T47D (cell line): ENCODE measurements around the gene PDE1A.

Experiments
- DNase-seq, 2 experiments: peaks; one replicate each; pipeline versions ENCODE4 v3.0.0 to v3.0.0-alpha.2; 2011 to 2012; ENCODE audit warnings: low read depth in 1 of 2, low spot score in 1 of 2
- JUND ChIP-seq: IDR thresholded peaks from 2 replicates; pipeline ENCODE4 v1.6.1; 2012; ENCODE audit warnings: low read depth
- in situ Hi-C: cut with HindIII; loops from 2 replicates; pipeline ENCODE4 v1.10.0; 2016; ENCODE audit warnings: low sequenced_read_pairs, low pct_unique_long_range_greater_than_20kb

Gene PDE1A

GRCh38 chr2:182426918-182427240, at the start of gene PDE1A:
Gene PDE1A (minus strand): TSS chr2:182427036.
- TF ChIP-seq JUND = no peak
- in situ Hi-C loops = no loop called here
- DNase-seq = no peak

- DNase-seq = no peak
- no peak for TF ChIP-seq JUND
- in situ Hi-C loops = no loop called here
These were observed 46.8 kb upstream of the PDE1A start for GRCh38 chr2:182473635-182474034.

GRCh38 chr2:182463760-182464159, 36.9 kb upstream of the PDE1A start:
- in situ Hi-C loops = no loop called here
- DNase-seq = no peak

GRCh38 chr2:182456784-182457183, 29.9 kb upstream of the PDE1A start:
- no peak for DNase-seq
- in situ Hi-C loops = no loop called here
- TF ChIP-seq JUND = no peak

More at GRCh38 chr2:182463760-182464159, 36.9 kb upstream of the PDE1A start:
- TF ChIP-seq JUND = no peak

GRCh38 chr2:182452456-182452990, 25.7 kb upstream of the PDE1A start:
- in situ Hi-C loops = no loop called here
- no peak for TF ChIP-seq JUND

GRCh38 chr2:182448371-182448770, 21.5 kb upstream of the PDE1A start:
- in situ Hi-C loops = no loop called here
- DNase-seq = no peak
- TF ChIP-seq JUND = no peak

More at GRCh38 chr2:182452456-182452990, 25.7 kb upstream of the PDE1A start:
- DNase-seq = no peak

- in situ Hi-C loops = no loop called here
These were observed 21.0 kb upstream of the PDE1A start for GRCh38 chr2:182447863-182448262.

GRCh38 chr2:182447163-182447562, 20.3 kb upstream of the PDE1A start:
- TF ChIP-seq JUND = no peak

More at GRCh38 chr2:182447863-182448262, 21.0 kb upstream of the PDE1A start:
- TF ChIP-seq JUND = no peak
- DNase-seq = no peak

GRCh38 chr2:182446087-182446486, 19.3 kb upstream of the PDE1A start:
- TF ChIP-seq JUND = no peak
- no peak for DNase-seq
- in situ Hi-C loops = no loop called here

More at GRCh38 chr2:182447163-182447562, 20.3 kb upstream of the PDE1A start:
- DNase-seq = no peak
- in situ Hi-C loops = no loop called here

- in situ Hi-C loops = no loop called here
- no peak for DNase-seq
- TF ChIP-seq JUND = no peak
These were observed 18.6 kb upstream of the PDE1A start for GRCh38 chr2:182445391-182445965.

- in situ Hi-C loops = no loop called here
- no peak for TF ChIP-seq JUND
- DNase-seq = no peak
These were observed 18.0 kb upstream of the PDE1A start for GRCh38 chr2:182444806-182445205.

GRCh38 chr2:182444170-182444569, 17.3 kb upstream of the PDE1A start:
- in situ Hi-C loops = no loop called here
- DNase-seq = no peak
- TF ChIP-seq JUND = no peak

- DNase-seq = no peak
- in situ Hi-C loops = no loop called here
- TF ChIP-seq JUND = no peak
These were observed 9.4 kb upstream of the PDE1A start for GRCh38 chr2:182436252-182436651.

GRCh38 chr2:182435754-182436153, 8.9 kb upstream of the PDE1A start:
- no peak for DNase-seq
- in situ Hi-C loops = no loop called here
- TF ChIP-seq JUND = no peak
